NCI-H446 (cell line): ENCODE results near the gene RPL28.

ENCODE experiments used
- DNase-seq, 2 experiments: peaks; one replicate each; lab custom pipeline; 2025; lab: John Stamatoyannopoulos, UW

The RPL28 gene

GRCh38 chr19:55385724-55386492 lies at the start of gene RPL28:
Gene RPL28 (plus strand): TSS chr19:55385932. CDS start chr19:55386358, 426 bp downstream.
- DNase-seq: peak; percentile 99 to 100

DNA sequence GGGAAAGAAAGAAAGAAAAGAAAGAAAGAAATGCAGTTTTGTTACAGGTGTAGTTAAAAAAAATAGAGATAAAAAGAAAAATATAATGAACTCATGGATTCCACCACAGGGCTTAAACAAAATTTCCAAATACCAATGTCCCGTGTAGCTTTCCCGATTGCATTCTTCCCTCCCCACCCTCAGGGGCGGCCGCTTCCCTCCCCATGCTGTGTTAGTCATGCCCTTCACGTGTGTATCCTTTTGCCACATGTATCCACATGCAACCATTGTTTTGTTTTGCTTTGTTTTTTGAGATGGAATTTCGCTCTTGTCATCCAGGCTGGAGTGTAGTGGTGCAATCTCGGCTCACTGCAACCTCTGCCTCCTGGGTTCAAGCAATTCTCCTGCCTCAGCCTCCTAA lies 49.6 kb upstream of the RPL28 start:
- no peak for DNase-seq

- DNase-seq: peak; percentile 100
Observed at GRCh38 chr19:55339105-55339888, 46.4 kb upstream of the RPL28 start, which contains the start of gene KMT5C. Gene KMT5C (plus strand): TSS chr19:55339876. CDS start chr19:55341937, 2,061 bp downstream.

GRCh38 chr19:55339889-55340783 lies 45.6 kb upstream of the RPL28 start:
- no peak for DNase-seq

- no peak for DNase-seq
Observed at GRCh38 chr19:55340784-55341147, 45.0 kb upstream of the RPL28 start.

GRCh38 chr19:55341171-55341588 lies 44.6 kb upstream of the RPL28 start:
- peak in 1 of 2 experiments; percentile 60 for DNase-seq

DNA sequence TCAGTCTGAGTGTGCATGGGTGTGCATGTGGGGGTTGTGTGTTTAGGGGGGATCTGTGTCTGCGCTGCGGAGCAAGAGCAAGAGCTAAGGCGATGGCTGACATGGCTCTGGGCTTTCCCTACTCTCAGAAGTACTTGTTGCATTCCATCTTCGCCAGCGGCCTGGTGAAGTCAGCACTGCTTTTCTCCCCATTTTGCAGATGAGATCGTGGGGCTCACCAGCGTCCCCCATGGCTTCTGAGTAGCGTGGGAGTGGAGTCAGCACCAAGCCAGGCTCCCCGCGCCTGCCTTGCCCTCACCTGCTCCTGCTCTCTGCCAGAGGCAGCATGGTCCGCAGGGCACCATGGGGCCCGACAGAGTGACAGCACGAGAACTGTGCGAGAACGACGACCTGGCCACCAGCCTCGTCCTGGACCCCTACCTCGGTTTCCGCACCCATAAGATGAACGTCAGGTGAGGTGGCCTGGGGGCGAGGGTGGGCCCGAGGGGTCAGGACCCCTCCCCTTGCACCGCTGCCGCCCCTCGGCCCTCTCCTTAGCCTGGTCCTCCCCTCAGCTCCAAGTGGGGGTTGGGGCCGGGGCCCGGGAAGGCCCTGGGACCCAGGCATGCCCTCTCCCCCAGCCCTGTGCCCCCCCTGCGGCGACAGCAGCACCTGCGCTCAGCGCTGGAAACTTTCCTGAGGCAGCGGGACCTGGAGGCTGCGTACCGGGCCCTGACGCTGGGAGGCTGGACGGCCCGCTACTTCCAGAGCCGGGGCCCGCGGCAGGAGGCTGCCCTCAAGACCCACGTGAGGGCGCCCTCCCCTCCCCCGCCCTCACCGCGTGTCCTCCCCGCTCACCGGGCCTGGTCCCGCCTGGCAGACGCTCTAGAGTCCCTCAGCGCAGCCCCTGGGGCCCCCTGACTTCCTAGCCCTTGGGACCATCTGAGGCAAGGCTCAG lies 43.9 kb upstream of the RPL28 start:
- DNase-seq: no peak

DNA sequence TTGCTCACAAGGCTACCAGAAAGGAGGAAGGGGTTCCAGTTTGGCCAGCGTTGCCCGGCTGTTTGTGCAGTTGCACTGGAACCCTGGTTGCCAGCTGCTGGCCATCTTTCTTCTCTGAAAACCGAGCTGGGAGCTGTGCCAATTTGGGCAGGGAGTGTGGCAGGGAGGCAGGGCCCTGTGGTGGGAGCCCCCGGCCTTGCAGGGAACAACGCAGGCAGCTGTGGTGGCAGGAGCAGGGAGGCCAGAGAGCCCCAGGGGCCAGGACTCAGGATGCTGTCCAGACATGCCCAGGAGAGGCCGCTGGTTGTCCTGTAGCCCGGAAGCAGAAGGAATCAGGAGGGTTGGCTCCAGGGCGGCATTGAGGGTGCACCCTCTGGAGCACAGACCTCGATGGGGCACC lies 41.3 kb upstream of the RPL28 start:
- peak in 1 of 2 experiments; percentile 57 for DNase-seq

DNA sequence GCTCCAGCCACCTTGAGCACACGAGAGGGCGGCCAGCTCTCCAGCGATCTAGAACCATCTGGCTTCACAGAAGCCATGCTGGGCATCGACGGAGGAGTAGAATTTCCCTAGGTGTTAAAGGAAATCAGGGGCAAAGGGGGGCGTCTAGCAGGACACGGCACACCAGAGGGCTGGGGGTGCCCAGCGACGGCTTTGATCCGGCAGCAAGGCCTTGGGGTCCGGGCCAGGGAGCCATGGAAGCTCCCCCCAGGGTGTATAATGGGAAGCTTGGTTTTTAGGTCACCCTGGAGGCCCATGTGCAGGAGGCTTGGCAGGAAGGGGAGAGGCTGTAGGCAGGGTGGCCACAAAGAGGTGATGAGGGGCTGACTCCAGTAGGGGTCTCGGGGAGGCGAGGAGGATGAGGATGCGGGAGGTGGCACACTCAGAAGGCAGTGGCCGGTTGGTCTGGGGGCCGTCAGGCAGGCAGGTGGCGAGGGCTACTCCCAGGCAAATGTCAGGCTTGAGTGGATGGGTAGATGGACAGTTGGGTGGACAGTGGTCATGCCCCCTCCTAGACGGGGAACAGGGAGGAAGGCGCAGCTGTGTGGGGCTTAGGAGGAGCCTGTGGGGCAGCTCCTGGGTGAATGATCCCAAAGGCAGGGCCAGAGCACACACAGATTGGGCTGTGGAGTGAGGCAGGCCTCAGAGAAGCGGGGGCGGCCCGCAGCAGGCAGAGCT lies 40.5 kb upstream of the RPL28 start:
- DNase-seq: no peak

DNA sequence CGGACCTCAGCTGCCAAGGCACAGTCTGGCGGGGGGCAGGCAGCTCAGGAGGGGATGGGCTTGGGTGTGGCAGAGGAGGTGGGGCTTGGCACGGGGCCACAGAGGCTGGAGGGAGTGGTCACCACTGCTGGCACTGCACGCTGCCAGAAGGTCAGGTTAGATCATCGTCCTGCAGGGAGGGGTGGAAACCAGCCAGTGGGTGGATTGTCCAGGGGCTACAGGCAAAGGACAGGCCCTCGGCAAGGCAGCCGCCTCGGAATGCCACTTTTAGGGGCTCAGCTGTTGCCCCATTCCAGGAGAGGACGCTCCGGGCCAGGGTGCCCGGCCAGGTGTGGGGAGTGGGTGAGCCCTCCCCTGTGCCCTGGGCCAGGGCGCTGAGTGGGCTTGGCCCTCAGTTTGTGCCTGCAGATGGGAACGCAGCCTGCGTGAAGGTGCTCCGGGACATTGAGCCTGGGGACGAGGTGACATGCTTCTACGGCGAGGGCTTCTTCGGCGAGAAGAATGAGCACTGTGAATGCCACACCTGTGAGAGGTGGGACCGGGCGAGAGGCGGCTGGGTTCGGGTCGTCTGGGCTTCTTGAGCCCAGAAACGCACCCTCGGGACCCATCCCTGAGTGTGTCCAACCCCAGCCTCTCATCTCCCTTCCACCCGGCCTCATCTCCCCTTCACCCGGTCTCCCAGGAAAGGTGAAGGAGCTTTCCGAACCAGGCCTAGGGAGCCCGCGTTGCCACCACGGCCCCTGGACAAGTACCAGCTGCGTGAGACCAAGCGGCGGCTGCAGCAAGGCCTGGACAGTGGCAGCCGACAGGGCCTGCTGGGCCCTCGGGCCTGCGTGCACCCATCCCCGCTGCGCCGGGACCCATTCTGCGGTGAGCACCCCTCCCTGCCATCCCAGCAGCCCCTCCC lies 39.7 kb upstream of the RPL28 start:
- DNase-seq: no peak

GRCh38 chr19:55346725-55347441 lies 38.8 kb upstream of the RPL28 start:
- DNase-seq: no peak

GRCh38 chr19:55347442-55348009 lies 38.2 kb upstream of the RPL28 start:
- no peak for DNase-seq

DNA sequence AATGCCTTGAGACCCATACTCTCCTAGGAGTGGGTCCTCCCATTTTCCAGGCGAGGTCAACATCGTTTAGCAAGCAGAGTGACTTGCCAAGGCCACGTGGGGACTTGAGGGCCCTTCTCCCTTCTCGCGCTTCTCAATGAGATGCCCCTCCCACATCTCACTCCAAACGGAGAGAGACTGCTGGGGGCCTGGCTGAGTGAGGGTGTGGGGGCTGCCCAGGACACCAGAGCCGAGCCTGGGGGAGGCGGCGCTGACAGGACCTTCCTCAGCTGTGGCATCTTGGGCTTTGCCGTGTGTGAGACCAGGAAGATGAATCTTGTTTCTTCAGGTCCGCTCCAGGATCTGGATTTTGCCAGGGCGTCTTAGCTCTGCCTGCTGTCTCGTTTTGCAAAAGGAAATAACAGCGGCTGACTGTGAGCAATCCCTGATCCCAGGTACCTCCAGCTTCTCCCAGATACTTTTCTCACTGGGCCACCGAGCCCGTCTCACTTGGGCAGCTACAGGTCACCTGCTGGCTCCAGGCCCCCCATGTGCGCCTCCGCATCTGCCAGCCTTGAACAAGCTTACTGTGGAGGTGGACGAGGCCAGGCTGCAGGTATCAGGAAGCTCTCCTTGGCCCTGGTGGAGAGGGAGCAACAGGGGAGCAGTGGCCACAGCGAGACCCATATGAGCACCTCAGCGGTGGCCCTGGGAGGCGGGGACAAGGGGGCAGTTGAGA lies 37.3 kb upstream of the RPL28 start:
- DNase-seq: no peak

- DNase-seq: no peak
Observed at GRCh38 chr19:55350620-55351315, 35.0 kb upstream of the RPL28 start.

DNA sequence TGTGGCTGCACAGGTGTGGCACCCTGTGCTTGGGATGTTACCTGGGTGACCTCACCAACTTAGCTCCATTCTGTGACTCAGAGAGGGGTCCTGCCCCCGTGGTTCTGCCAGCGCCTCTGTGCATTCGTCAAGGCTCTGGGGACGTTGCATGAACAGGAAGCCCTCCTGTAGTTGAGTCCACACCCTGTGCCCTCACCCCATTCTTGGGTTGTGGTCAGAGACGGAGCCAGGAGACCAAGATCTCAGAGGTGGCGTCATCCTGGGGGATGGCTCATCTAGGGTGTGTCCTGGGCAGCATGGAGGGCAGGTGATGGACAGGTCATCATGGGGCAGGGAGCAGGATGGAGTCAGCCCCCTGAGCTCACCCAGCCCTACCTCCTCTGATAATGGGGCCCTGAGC lies 33.7 kb upstream of the RPL28 start:
- no peak for DNase-seq

DNA sequence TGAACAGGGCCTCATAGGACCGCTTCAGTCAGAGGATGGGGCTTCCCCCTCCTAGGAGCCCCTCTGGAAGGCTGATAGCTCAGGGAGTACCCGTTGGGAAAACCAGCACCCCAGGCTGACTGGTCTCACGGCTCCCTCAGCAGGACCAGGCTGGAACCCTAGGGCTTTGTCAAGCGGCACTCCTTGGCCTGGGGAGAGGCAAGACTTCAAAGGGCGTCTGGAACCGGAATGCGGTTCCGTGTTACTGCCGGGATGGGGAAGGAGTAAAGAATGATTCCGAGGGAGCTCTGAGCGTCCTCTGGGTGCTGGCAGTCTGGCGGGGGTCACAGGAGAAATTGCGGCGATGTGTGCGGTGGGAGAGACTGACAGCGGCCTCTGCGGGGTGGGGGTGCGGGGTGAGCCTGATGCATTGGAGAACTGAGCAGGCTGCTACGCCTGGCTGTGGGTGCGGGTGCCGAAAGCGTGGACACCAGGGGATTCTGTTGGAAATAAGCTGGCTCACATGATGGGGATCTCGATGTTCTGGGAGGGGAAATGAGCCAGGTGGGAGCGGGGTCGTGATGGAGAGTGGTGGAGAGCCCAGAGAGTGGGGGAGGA lies 33.1 kb upstream of the RPL28 start:
- DNase-seq: no peak
